Thymus (tissue), 11 donors: Measurements from ENCODE around the gene HRC. TPM values are rescaled to one million over a fixed set of nuclear protein-coding genes. Genes with fewer than 3 reads are reported as not detected.
"Not testable (repeated sequence)": the region's sequence is repeated elsewhere in the genome, so short reads cannot be mapped to it uniquely, and the experiment has no call there.

Source experiments
- DNase-seq, 9 donors: peaks; one replicate each; pipeline ENCODE4 v3.0.0-alpha.2; 2013; ENCODE audit warnings: low spot score in 9 of 9, low read depth in 6 of 9, missing footprints in 1 of 9
- H3K27ac ChIP-seq, 2 donors: one replicate each; pipeline ENCODE4 v1.5.1; 2013; ENCODE audit warnings: control low read depth in 1 of 2, low read depth in 1 of 2, low read length in 1 of 2, mild to moderate bottlenecking in 1 of 2, moderate library complexity in 1 of 2
- H3K27me3 ChIP-seq, 2 donors: one replicate each; pipeline ENCODE4 v1.5.1; 2013; ENCODE audit warnings: low read length in 1 of 2; ENCODE audit not compliant: control insufficient read depth in 2 of 2, insufficient read depth in 1 of 2
- H3K36me3 ChIP-seq, 2 donors: one replicate each; pipeline ENCODE4 v1.5.1; 2013; ENCODE audit warnings: low read length in 1 of 2, mild to moderate bottlenecking in 1 of 2, moderate library complexity in 1 of 2; ENCODE audit not compliant: control insufficient read depth in 2 of 2, insufficient read depth in 2 of 2
- H3K4me1 ChIP-seq, 2 donors: one replicate each; pipeline ENCODE4 v1.5.1; 2013; ENCODE audit warnings: low read length in 2 of 2; ENCODE audit not compliant: control insufficient read depth in 2 of 2, insufficient read depth in 2 of 2
- H3K4me3 ChIP-seq, 2 donors: one replicate each; pipeline ENCODE4 v1.5.1; 2013; ENCODE audit warnings: low read length in 2 of 2, control low read depth in 1 of 2, mild to moderate bottlenecking in 1 of 2
- H3K9me3 ChIP-seq, 2 donors: one replicate each; pipeline ENCODE4 v1.5.1; 2013; ENCODE audit warnings: low read length in 1 of 2, mild to moderate bottlenecking in 1 of 2; ENCODE audit not compliant: control insufficient read depth in 2 of 2, insufficient read depth in 1 of 2
- WGBS: extraction: QIAGEN DNeasy Blood & Tissue Kit; methylation state at CpG from one replicate; pipeline ENCODE4 v1.1.7; 2013; 5-methylcytosine and 5-hydroxymethylcytosine counted together
- polyA plus RNA-seq: library from polyadenylated mRNA; stranded (reverse); fragments of 200-250 nt; gene quantifications from one replicate; pipeline ENCODE4 v1.2.3, GENCODE V29; 2013
- total RNA-seq: library from RNA; stranded (reverse); fragments of 120-200 nt; gene quantifications from one replicate; pipeline ENCODE4 v1.2.4, GENCODE V29; 2013
- donor health status: healthy.

Gene HRC
- total and polyA plus RNA-seq, 2 donors = 1.1 to 1.3 TPM

DNA sequence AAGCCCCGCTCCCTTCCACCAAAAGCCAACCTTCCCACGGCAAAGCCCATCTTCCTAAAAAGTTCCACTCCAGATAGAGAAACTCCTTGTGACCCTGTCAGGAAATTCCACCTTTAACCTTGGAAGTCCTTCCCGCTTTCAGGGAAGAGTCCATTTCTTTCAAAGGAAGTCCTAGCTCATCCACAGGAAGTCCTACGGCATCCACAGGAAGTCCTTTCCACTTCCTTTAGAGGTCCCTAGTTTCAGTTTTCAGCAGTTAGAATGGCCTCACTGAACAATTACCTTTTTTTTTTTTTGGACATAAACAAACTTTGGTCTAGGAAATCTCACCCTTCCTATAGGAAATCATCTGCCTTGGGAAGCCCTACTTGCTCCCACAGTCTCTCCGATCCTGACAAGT is 34.1 kb upstream of the HRC start:
- no peaks in the 10 kb centered on the region for H3K4me1 ChIP-seq
- DNase-seq = no peak
- peaks cover 0 to 13% of the 10 kb centered on the region in 2 donors for H3K9me3 ChIP-seq
- H3K27ac ChIP-seq = no peak overlapping the region
- no peak overlapping the region for H3K4me3 ChIP-seq
- WGBS = 77% methylated on average over 5 of the region's 5 CpGs
- H3K27me3 ChIP-seq = peaks cover 0 to 5% of the 10 kb centered on the region in 2 donors
- H3K36me3 ChIP-seq = no peaks in the 10 kb centered on the region

DNA sequence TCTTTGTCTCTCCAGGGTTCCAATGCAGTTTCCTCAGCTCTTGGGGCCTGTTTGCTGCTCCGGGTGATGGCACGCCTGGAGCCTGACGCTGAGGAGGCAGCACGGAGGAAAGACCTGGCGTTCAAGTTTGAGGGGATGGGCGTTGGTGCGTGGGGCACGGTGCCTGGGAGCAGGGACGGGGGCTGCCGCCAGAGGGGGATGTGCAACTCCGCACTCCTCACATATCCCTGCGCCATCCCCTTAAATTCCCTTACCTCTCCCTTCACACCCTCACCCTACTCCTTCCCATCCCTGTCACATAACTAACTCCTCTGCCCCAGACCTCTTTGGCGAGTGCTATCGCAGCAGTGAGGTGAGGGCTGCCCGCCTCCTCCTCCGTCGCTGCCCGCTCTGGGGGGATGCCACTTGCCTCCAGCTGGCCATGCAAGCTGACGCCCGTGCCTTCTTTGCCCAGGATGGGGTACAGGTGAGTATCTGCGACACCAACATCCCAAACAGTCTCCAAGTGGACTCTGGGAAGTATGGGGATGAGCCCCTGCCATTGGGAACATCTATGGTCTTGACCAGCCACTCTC is 33.5 kb upstream of the HRC start:
- Histone ChIP-seq H3K4me3 (no peak overlapping the region), H3K27me3 (peaks cover 0 to 5% of the 10 kb centered on the region in 2 donors), H3K27ac (no peak overlapping the region), H3K36me3 (no peaks in the 10 kb centered on the region), H3K4me1 (no peaks in the 10 kb centered on the region), H3K9me3 (peaks cover 0 to 13% of the 10 kb centered on the region in 2 donors)
- no peak for DNase-seq
- 94% methylated on average over 21 of the region's 21 CpGs for WGBS

DNA sequence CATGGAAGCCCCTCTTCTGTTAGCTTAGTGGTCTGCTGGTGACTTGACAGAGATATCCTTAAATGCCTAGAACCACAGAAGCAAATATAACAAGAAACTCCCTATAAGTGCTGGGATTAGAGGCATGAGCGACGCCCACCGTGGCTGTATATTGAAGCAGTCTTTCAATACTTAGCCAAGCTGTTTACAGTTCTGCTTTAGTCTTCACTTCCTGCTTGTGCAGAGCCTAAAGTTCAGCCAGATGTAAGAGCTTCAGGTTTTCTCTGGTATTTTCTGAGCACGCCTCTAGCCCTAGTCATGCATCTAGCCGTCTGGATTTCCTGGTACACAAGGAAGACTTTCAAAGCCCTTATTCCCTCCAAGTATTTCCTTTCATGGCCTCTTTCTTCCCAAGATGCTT is 30.9 kb upstream of the HRC start:
- no peak overlapping the region for H3K4me3 ChIP-seq
- DNase-seq = peak in 1 of 9 donors; percentile 11
- no peaks in the 10 kb centered on the region for H3K4me1 ChIP-seq
- H3K27ac ChIP-seq = no peak overlapping the region
- H3K36me3 ChIP-seq = no peaks in the 10 kb centered on the region
- peaks cover 0 to 5% of the 10 kb centered on the region in 2 donors for H3K27me3 ChIP-seq
- peaks cover 0 to 27% of the 10 kb centered on the region in 2 donors for H3K9me3 ChIP-seq
- 82% methylated on average over 5 of the region's 5 CpGs for whole genome bisulfite sequencing

GRCh38 chr19:49182848-49183375 is 27.7 kb upstream of the HRC start:
- no peaks in the 10 kb centered on the region for H3K36me3 ChIP-seq
- peaks cover 0 to 14% of the 10 kb centered on the region in 2 donors for H3K9me3 ChIP-seq
- 88% methylated on average over 26 of the region's 26 CpGs for WGBS
- no peak overlapping the region for H3K4me3 ChIP-seq
- no peak for DNase-seq
- H3K27ac ChIP-seq = no peak overlapping the region
- no peaks in the 10 kb centered on the region for H3K27me3 ChIP-seq
- H3K4me1 ChIP-seq = no peaks in the 10 kb centered on the region

GRCh38 chr19:49182010-49182847 is 27.0 kb upstream of the HRC start:
- not testable (repeated sequence) for H3K27ac ChIP-seq, H3K27me3 ChIP-seq, H3K4me3 ChIP-seq, DNase-seq, H3K36me3 ChIP-seq, H3K4me1 ChIP-seq
- H3K9me3 ChIP-seq = peaks cover 0 to 14% of the 10 kb centered on the region in 2 donors
- WGBS = 93% methylated on average over 20 of the region's 20 CpGs

DNA sequence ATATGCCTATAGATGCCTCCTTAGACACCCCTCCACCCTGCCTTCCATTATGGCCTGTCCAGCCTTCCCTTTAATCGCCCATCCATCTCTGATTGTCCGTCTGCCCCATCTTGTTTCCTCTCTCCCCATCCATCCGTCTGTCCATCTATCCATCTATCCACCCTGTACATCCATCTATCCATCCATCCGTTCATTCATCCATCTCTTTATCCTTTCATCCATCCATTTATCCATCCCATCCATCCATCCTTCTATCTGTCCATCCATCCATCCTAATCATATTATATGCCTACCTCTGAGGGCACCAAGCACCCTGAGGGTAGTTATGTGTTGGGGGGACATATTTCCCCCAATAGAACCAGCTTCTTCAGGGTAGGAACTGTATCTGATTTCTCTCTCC is 25.5 kb upstream of the HRC start:
- Histone ChIP-seq H3K27me3 (no peaks in the 10 kb centered on the region), H3K4me1 (no peaks in the 10 kb centered on the region), H3K4me3 (no peak overlapping the region), H3K9me3 (peaks cover 0 to 14% of the 10 kb centered on the region in 2 donors), H3K36me3 (no peaks in the 10 kb centered on the region), H3K27ac (no peak overlapping the region)
- DNase-seq = no peak
- 94% methylated on average over 4 of the region's 4 CpGs for WGBS

GRCh38 chr19:49173198-49173597 is 18.0 kb upstream of the HRC start:
- Histone ChIP-seq H3K4me1 (no peaks in the 10 kb centered on the region), H3K9me3 (no peaks in the 10 kb centered on the region), H3K27me3 (peaks cover 0 to under 1% of the 10 kb centered on the region in 2 donors), H3K27ac (no peak overlapping the region), H3K4me3 (no peak overlapping the region), H3K36me3 (no peaks in the 10 kb centered on the region)
- DNase-seq = no peak
- WGBS = 99% methylated on average over 2 of the region's 2 CpGs

- no peak overlapping the region for H3K4me3 ChIP-seq
- H3K9me3 ChIP-seq = no peaks in the 10 kb centered on the region
- no peak for DNase-seq
- H3K27me3 ChIP-seq = peaks cover 0 to 33% of the 10 kb centered on the region in 2 donors
- H3K4me1 ChIP-seq = peaks cover 0 to 3% of the 10 kb centered on the region in 2 donors
- H3K36me3 ChIP-seq = no peaks in the 10 kb centered on the region
- 97% methylated on average over 23 of the region's 23 CpGs for WGBS
- no peak overlapping the region for H3K27ac ChIP-seq
Observed at GRCh38 chr19:49168421-49168820, 13.2 kb upstream of the HRC start.

DNA sequence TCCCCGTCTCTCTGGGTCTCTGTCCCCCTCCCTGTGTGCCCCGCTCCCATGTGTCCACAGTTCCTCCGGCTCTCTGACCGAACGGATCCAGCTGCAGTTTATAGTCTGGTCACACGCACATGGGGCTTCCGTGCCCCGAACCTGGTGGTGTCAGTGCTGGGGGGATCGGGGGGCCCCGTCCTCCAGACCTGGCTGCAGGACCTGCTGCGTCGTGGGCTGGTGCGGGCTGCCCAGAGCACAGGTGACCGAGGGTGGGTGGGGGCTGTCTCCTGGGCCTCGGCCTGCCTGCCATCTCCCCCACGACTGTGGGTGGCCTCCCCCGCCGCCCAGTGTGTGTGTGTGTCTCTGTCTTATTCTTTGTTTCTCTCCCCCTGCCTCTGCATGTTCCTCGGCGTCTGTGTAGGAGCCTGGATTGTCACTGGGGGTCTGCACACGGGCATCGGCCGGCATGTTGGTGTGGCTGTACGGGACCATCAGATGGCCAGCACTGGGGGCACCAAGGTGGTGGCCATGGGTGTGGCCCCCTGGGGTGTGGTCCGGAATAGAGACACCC is 12.7 kb upstream of the HRC start:
- WGBS = 96% methylated on average over 25 of the region's 25 CpGs
- Histone ChIP-seq H3K27ac (no peak overlapping the region), H3K36me3 (no peaks in the 10 kb centered on the region), H3K27me3 (peaks cover 0 to 34% of the 10 kb centered on the region in 2 donors), H3K9me3 (no peaks in the 10 kb centered on the region), H3K4me3 (no peak overlapping the region), H3K4me1 (peaks cover 0 to 3% of the 10 kb centered on the region in 2 donors)
- DNase-seq = no peak
